Spinal cord (tissue), 10 donors: ENCODE results near the gene CDK13. TPM values are rescaled to one million over a fixed set of nuclear protein-coding genes. Genes with fewer than 3 reads are reported as not detected.

ENCODE experiments used
- DNase-seq, 6 donors: peaks; one replicate each; pipeline versions ENCODE4 v3.0.0 to v3.0.0-alpha.2; 2013 to 2015; ENCODE audit warnings: low spot score in 6 of 6, low read depth in 4 of 6
- H3K27ac ChIP-seq: one replicate; pipeline ENCODE4 v1.5.1; 2013; ENCODE audit warnings: low read depth, low read length, control low read depth
- H3K27me3 ChIP-seq: one replicate; pipeline ENCODE4 v1.6.1; 2013; ENCODE audit warnings: low read length; ENCODE audit not compliant: control insufficient read depth, insufficient read depth
- H3K36me3 ChIP-seq: one replicate; pipeline ENCODE4 v1.6.1; 2013; ENCODE audit warnings: low read length; ENCODE audit not compliant: control insufficient read depth, insufficient read depth
- H3K4me1 ChIP-seq: one replicate; pipeline ENCODE4 v1.6.1; 2013; ENCODE audit warnings: low read length; ENCODE audit not compliant: control insufficient read depth, insufficient read depth
- H3K4me3 ChIP-seq: one replicate; pipeline ENCODE4 v1.5.1; 2013; ENCODE audit warnings: low read depth, low read length, control low read depth
- H3K9me3 ChIP-seq: one replicate; pipeline ENCODE4 v1.6.1; 2013; ENCODE audit warnings: low read length; ENCODE audit not compliant: control insufficient read depth, insufficient read depth
- WGBS: methylation state at CpG from one replicate; pipeline ENCODE4 v1.1.5; 2013; ENCODE audit warnings: missing lambda C conversion rate; ENCODE audit not compliant: insufficient coverage; 5-methylcytosine and 5-hydroxymethylcytosine counted together
- polyA plus RNA-seq, 2 donors: library from polyadenylated mRNA; unstranded; fragments of 120-200 nt; gene quantifications; one replicate each; pipeline ENCODE4 v1.2.1, GENCODE V29; 2013; ENCODE audit not compliant: insufficient read length in 2 of 2
- total RNA-seq, 2 donors: library from RNA; depleted of rRNA in 1 of 2; stranded (reverse); fragments of 120-200 nt in 1 of 2; fragments of >200 nt in 1 of 2; gene quantifications; one replicate each; pipeline versions ENCODE4 v1.2.3 to v1.2.4, GENCODE V29; 2013 to 2014
- donor health status: healthy.

Gene CDK13
- total and polyA plus RNA-seq, 4 donors = 43.9 to 94.7 (median 58.1) TPM

DNA sequence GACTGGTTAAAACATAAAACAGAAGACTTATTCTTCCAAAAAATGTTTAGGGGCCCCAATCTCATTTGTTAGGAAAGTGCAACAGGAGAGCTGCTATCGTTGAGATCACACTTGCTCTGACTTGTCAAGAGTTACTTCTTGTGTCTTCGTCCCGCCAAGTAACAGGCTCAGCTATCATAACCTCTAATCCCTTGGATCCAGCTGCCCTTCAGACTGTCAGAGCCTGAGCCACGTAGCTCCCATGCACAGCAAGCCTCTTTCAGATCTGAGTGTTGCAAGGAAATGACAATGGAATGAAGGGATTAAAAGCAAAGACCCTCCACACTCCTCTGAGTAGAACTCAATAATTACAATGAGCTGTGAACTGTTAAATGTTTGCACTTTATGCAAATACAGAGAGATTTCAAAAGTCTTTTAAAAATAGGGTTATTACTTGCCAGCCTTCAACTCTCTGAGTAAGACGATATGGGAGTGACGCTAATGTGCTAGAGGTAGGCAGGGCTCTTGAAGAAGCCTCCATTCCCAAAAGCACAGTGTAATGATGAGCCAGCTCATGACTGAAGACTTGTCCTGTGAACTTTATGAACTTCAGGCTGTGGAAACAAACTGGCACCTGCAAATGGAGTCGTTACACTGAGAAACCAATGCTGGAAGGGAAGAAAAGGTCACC lies 28.4 kb upstream of the CDK13 start:
- Histone ChIP-seq H3K9me3 (no peaks in the 10 kb centered on the region), H3K4me1 (no peaks in the 10 kb centered on the region), H3K36me3 (no peaks in the 10 kb centered on the region), H3K4me3 (no peak overlapping the region), H3K27ac (no peak overlapping the region), H3K27me3 (no peaks in the 10 kb centered on the region)
- DNase-seq = no peak
- 81% methylated on average over 2 of the region's 7 CpGs for WGBS

DNA sequence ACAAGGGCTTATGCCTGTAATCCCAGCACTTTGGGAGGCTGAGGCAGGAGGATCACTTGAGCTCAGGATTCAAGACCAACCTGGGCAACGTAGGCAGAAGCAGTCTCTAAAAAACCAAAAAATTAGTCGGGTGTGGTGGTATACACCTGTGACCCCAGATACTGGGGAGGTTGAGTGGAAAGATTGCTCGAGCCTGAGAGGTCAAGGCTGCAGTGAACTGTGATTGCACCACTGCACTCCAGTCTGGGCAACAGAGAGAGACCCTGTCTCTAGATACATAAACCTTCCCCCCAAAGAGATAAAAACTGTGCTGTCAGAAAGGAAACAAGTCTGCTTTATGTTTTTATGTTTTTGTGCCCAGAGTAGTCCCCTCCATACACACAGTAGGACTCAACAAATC lies 27.5 kb upstream of the CDK13 start:
- Histone ChIP-seq H3K27me3 (no peaks in the 10 kb centered on the region), H3K36me3 (no peaks in the 10 kb centered on the region), H3K4me1 (no peaks in the 10 kb centered on the region), H3K27ac (no peak overlapping the region), H3K9me3 (no peaks in the 10 kb centered on the region), H3K4me3 (no peak overlapping the region)
- no peak for DNase-seq
- 89% methylated on average over 2 of the region's 3 CpGs for WGBS

DNA sequence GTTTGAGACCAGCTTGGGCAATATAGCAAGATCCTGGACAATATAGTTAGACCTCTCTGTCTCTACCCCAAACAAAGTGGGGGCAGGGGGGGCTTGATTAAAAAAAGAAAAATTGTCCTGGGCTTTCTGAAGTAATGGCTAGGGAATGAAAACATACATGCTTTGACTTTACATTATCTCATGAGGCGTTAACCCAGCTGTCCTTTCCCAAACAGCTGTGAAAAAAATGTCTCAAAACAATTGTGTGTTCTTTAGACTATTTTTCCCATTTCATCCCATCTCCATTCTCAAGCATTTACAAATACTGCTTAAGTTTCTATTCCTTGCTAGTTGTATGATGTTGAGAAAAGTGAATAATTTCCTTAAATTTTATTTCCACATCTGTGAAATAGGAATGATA lies 27.0 kb upstream of the CDK13 start:
- H3K27me3 ChIP-seq = no peaks in the 10 kb centered on the region
- DNase-seq = no peak
- H3K4me1 ChIP-seq = no peaks in the 10 kb centered on the region
- no peak overlapping the region for H3K27ac ChIP-seq
- H3K4me3 ChIP-seq = no peak overlapping the region
- WGBS = 67% methylated on average over 1 of the region's 1 CpG
- H3K9me3 ChIP-seq = no peaks in the 10 kb centered on the region
- H3K36me3 ChIP-seq = no peaks in the 10 kb centered on the region

DNA sequence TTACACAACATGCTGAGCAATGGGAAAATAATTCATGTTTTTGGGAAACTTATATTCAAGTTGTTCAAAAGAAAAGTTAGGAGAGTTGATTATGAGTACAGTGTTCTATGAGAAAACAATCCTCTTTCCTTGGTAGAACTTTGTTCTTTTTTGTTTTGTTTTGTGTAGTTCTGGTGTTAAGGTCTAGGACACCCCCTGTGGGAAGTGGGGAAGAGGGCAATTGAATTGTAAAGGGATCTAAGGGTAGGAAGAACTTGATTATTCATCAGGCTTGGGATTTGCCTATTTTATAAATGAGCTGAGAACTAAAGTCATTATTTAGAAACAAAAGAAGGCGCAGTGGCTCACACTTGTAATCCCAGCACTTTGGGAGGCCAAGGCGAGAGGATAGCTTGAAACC lies 25.9 kb upstream of the CDK13 start:
- Histone ChIP-seq H3K4me3 (no peak overlapping the region), H3K4me1 (no peaks in the 10 kb centered on the region), H3K9me3 (no peaks in the 10 kb centered on the region), H3K27ac (no peak overlapping the region), H3K27me3 (no peaks in the 10 kb centered on the region), H3K36me3 (no peaks in the 10 kb centered on the region)
- WGBS = 65% methylated on average over 2 of the region's 2 CpGs
- DNase-seq = no peak

DNA sequence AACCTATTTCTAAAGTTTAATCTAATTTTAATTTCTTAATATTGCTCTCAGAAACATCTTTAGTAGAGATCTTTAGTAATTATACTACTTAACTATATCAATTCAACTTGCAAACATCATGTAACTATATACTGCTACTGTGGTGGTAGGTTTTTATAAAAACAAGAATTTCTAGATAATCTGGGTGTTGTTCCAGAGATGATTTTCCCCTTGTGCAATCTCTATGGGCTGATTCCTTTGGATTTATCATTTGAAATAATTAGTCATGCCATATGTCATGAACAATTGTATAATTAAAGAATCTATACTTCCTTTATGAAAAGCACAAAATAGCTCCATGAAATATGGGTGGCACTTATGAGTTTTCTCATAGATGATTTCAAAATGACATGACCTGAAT lies 23.9 kb upstream of the CDK13 start:
- Histone ChIP-seq H3K36me3 (no peaks in the 10 kb centered on the region), H3K27me3 (no peaks in the 10 kb centered on the region), H3K4me3 (no peak overlapping the region), H3K27ac (no peak overlapping the region), H3K4me1 (no peaks in the 10 kb centered on the region), H3K9me3 (no peaks in the 10 kb centered on the region)
- no peak for DNase-seq

DNA sequence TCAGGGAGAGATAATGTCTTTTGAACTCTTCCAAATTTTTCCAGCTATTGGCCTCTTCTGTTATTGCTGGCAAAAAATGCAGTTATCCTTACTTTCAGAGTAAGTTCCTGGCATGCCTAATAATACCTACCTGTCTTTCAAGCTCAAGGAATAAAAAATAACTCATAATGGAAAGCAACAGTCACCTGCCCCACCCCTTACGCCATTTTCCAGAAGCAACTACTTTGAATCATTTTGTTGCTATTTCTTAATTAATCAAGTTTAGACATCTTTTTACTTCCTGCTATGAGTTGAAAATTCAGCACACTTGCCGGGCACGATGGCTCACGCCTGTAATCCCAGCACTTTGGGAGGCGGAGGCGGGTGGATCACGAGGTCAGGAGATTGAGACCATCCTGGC lies 23.0 kb upstream of the CDK13 start:
- WGBS = 100% methylated on average over 1 of the region's 7 CpGs
- DNase-seq = no peak
- Histone ChIP-seq H3K4me3 (no peak overlapping the region), H3K9me3 (no peaks in the 10 kb centered on the region), H3K27me3 (no peaks in the 10 kb centered on the region), H3K36me3 (no peaks in the 10 kb centered on the region), H3K4me1 (no peaks in the 10 kb centered on the region), H3K27ac (no peak overlapping the region)

DNA sequence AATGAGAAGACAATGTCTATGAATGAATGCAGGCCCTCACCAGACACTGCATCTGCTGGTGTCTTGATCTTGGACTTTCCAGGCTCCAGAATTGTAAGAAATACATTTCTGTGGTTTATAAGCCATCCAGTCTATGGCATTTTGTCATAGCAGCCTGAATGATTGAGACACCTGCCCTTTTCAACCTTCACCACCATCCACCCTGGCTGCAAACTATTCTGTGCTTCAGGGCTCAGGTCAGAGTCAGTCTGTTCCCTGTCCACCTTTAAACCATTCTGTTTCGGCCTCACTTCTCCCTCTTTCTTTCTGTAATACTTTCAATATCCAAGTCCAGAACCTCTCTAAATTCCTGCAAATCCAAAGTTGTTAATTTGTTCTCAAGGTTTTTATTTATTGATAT lies 15.9 kb upstream of the CDK13 start:
- Histone ChIP-seq H3K27me3 (no peaks in the 10 kb centered on the region), H3K27ac (no peak overlapping the region), H3K36me3 (no peaks in the 10 kb centered on the region), H3K4me1 (no peaks in the 10 kb centered on the region), H3K4me3 (no peak overlapping the region), H3K9me3 (no peaks in the 10 kb centered on the region)
- no peak for DNase-seq
- WGBS = no CpG with 5 or more reads among the region's 1 CpG

DNA sequence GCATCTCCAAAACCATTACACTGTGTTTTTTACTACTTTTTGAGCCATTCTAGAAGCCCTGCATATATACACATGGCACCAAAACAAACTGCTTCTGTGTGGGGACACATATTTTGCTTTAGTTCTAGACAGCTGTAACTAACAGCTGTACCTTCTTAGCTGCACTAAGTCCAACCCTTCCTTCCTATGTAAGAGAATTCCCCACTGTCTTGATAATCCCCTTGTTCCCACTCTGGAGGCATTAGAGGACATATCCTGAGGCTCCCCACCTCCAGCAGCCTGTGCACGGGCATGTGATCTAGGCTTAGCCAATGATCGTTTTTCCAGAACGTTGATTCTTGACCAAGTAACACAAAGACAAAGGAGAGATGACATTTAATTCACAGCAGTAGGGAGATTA lies 13.3 kb upstream of the CDK13 start:
- DNase-seq = no peak
- H3K4me3 ChIP-seq = no peak overlapping the region
- no peaks in the 10 kb centered on the region for H3K36me3 ChIP-seq
- H3K4me1 ChIP-seq = no peaks in the 10 kb centered on the region
- no peak overlapping the region for H3K27ac ChIP-seq
- H3K9me3 ChIP-seq = no peaks in the 10 kb centered on the region
- no peaks in the 10 kb centered on the region for H3K27me3 ChIP-seq
- 100% methylated on average over 1 of the region's 3 CpGs for WGBS

DNA sequence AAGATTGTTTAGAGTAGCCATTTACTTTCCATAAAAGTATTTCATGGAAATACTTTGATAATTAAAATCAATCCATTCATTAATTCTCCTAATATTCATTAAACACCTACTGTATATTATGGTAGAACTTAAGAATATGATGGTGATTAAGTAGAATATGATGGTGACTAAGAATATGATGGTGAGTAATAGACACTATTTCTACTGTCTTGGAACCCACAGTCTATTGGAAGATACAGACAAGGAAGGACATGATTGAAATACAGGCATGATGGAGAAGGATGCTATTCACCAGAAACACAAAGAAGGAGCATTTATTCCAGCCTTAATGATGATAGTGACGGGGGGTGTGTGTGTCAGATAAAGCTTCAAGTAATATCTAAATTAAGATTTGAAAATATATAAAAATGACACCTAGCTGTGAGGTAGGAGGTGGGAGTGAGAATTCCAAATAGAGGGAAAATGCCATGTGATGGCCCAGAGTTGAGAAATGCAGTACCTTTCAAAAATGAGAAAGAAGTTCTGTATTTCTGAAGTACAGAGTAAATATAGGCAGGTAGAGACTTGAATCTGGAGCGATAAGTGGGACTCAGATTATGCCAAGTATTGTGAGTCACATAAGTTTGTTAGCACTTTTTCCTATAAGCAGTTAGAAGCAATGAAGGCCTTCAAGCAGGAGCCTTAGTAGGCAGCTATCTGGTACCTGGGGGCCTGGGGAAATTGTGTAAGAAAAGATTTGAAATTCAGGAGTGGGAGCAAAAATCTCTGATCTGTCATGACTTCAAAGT lies 12.5 kb upstream of the CDK13 start:
- 100% methylated on average over 1 of the region's 2 CpGs for WGBS

DNA sequence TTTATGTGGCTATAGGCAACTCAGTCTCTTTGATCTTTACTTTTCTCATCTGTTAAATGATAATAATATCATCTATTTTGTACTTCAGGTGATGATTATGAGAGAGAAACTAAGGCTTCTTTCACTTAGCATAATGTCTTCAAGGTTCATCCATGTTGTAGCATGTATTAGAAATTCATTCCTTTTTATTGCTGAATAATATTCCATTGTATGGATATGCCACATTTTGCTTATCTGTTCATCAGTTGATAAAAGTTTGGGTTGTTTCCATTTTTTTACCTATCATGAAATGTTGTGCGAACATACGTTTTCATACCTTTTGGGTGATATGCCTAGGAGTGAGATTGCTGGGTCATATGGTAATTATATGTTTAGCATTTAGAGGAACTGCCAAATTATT lies 7.2 kb upstream of the CDK13 start:
- WGBS = no CpG with 5 or more reads among the region's 2 CpGs
- Histone ChIP-seq H3K4me3 (no peak overlapping the region), H3K27me3 (no peaks in the 10 kb centered on the region), H3K27ac (no peak overlapping the region), H3K9me3 (no peaks in the 10 kb centered on the region), H3K4me1 (no peaks in the 10 kb centered on the region), H3K36me3 (no peaks in the 10 kb centered on the region)
- DNase-seq = no peak

More for the DNA sequence above, 12.5 kb upstream of the CDK13 start:
- no peak for DNase-seq
- no peaks in the 10 kb centered on the region for H3K9me3 ChIP-seq
- no peaks in the 10 kb centered on the region for H3K4me1 ChIP-seq
- H3K4me3 ChIP-seq = no peak overlapping the region
- H3K27me3 ChIP-seq = no peaks in the 10 kb centered on the region
- H3K27ac ChIP-seq = no peak overlapping the region
- H3K36me3 ChIP-seq = no peaks in the 10 kb centered on the region
